ENCODE data around the gene BABAM2. TPM values are rescaled to one million over a fixed set of nuclear protein-coding genes. Genes with fewer than 3 reads are reported as not detected.

The BABAM2 gene
- total RNA-seq, 4 donors from 2014 or later = 35.0 to 70.5 (median 51.5) TPM

GRCh38 chr2:28378679-28379584, 488.4 kb downstream of the BABAM2 start:
- H3K36me3 ChIP-seq = no peaks in the 10 kb centered on the region
- DNase-seq = peak in 1 of 3 donors; percentile 25
- H3K27me3 ChIP-seq = no peaks in the 10 kb centered on the region
- peak overlapping the region in 3 of 4 donors; percentile 92 to 97 (median 95) for H3K27ac ChIP-seq
- H3K9me3 ChIP-seq = no peaks in the 10 kb centered on the region
- TF ChIP-seq POLR2A (IDR thresholded peaks at IDR 0.05) (no peak), CTCF (IDR thresholded peaks at IDR 0.05) (no peak)
- H3K4me1 ChIP-seq = peaks cover 0 to 59% (median 5%) of the 10 kb centered on the region in 4 donors
- H3K4me3 ChIP-seq = peak overlapping the region in 1 of 4 donors; percentile 28

GRCh38 chr2:28380219-28380618, 489.7 kb downstream of the BABAM2 start:
- peaks cover 0 to 59% (median 5%) of the 10 kb centered on the region in 4 donors for H3K4me1 ChIP-seq
- no peak overlapping the region for H3K4me3 ChIP-seq
- peak in 1 of 3 donors; percentile 50 for DNase-seq
- no peaks in the 10 kb centered on the region for H3K36me3 ChIP-seq
- H3K27ac ChIP-seq = peak overlapping the region in 2 of 4 donors; percentile 81 to 97
- H3K27me3 ChIP-seq = no peaks in the 10 kb centered on the region
- TF ChIP-seq POLR2A (IDR thresholded peaks at IDR 0.05) = no peak
- no peak for TF ChIP-seq CTCF (IDR thresholded peaks at IDR 0.05)
- H3K9me3 ChIP-seq = no peaks in the 10 kb centered on the region

DNA sequence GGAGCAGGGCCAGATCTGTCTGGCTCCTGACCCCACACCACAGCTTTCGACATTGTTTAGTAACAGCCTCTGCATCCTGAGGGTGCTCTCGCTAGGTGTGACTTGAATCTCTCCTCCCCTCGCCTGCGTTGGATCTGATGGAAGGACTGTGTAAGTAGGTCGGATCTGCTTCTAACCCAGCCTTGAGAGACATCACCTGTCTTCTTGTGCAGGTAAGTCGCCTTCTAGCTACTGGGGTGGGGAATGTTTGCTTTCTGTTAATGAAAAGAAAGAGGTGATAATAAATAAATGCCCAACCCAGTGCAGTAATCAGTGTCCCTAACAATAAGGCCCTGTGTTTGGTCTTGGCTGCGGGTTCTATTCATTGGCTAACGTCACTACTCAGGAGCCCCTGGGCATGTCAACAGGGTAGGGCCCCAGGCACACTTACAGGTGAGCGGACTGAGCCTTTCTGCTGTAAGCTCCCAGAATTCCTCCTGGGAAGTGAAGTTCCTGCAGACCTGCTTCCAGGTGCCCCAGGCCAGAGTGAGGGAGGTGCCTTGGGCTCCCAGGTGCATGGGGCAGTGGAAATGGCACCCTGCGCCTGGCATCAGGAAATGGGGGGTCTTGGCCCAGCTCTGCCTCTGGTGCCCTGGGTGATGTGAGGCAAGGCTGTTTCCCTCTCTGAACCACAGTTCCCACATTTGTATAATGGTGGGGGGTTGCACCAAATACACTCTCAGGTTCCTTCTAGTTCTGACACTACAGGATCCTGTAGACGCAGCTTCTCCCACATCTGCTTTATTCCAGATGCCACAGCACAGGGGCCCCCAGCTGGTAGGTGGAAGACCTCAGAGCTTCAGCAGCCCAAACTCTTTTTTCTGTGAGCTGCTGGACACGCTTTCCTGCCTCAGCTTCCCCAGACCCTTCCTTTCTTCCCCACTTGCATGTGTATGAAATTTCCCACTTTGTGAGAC, 491.0 kb downstream of the BABAM2 start:
- Histone ChIP-seq H3K9me3 (no peaks in the 10 kb centered on the region), H3K4me3 (no peak overlapping the region), H3K4me1 (peaks cover 0 to 51% (median 5%) of the 10 kb centered on the region in 4 donors), H3K27me3 (no peaks in the 10 kb centered on the region), H3K36me3 (no peaks in the 10 kb centered on the region), H3K27ac (peak overlapping the region in 3 of 4 donors; percentile 57 to 97 (median 81))
- peak in 2 of 3 donors; percentile 69 to 77 for DNase-seq
- TF ChIP-seq POLR2A (IDR thresholded peaks at IDR 0.05) (peak; percentile 56 to 72), CTCF (IDR thresholded peaks at IDR 0.05) (no peak)

- Histone ChIP-seq H3K4me3 (no peak overlapping the region), H3K36me3 (no peaks in the 10 kb centered on the region), H3K27ac (peak overlapping the region in 3 of 4 donors; percentile 57 to 97 (median 81)), H3K27me3 (no peaks in the 10 kb centered on the region), H3K4me1 (peaks cover 0 to 46% (median 5%) of the 10 kb centered on the region in 4 donors), H3K9me3 (no peaks in the 10 kb centered on the region)
- TF ChIP-seq POLR2A (IDR thresholded peaks at IDR 0.05) (peak in 1 of 2 donors; percentile 43), CTCF (IDR thresholded peaks at IDR 0.05) (no peak)
- peak in 2 of 3 donors; percentile 71 to 79 for DNase-seq
These were observed 492.2 kb downstream of the BABAM2 start for GRCh38 chr2:28382755-28383154.

Measured in Peyer's patch (tissue), 4 donors.